Adrenal gland (tissue), 5 donors: ENCODE data around the gene XAGE3.

ENCODE experiments used
- CTCF ChIP-seq, 6 experiments: fragments of 450-650 bp in 4 of 6; fragments of 200-600 bp in 2 of 6; sonication (generic) in 1 of 6; IDR thresholded peaks; 1 replicate in 5 of 6; 2 replicates in 1 of 6; pipeline versions ENCODE4 v1.5.1 to v1.8.0; 2016 to 2021; ENCODE audit warnings: antibody characterized with exemption in 6 of 6, mild to moderate bottlenecking in 2 of 6, moderate library complexity in 1 of 6
- POLR2A ChIP-seq, 2 donors: fragments of 450-650 bp; IDR thresholded peaks; one replicate each; pipeline ENCODE4 v1.6.1; 2017; ENCODE audit warnings: antibody characterized with exemption in 2 of 2, mild to moderate bottlenecking in 2 of 2, moderate library complexity in 1 of 2
- donor health status: DM: no; HTN: no; CAD: no.

DNA sequence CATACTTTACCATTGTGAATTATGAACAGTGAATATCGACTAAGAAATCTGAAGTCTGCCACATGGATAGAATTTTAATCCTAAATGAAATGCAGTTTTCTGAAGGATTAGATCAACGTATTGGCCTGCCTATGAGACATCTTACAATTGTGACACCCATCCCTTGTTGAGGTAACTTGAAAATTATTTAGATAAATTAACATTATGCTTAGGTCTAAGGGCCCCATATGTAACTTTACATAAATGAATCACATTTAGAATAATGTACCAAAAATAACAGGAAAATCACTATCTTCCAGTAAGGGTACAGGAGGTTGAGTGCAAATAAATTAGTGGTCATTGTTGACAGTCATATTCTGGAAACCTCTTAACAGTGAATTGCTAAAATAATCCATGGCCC is 43.3 kb downstream of the XAGE3 start:
- no peak for TF ChIP-seq CTCF (IDR thresholded peaks at IDR 0.05)
- no peak for TF ChIP-seq POLR2A (IDR thresholded peaks at IDR 0.05)
